ENCODE measurements around the gene LRIG1.

GRCh38 chr3:66443118-66443803 is 57.6 kb downstream of the LRIG1 start:
- TF ChIP-seq CTCF (IDR thresholded peaks at IDR 0.05) = no peak
- TF ChIP-seq POLR2A (IDR thresholded peaks at IDR 0.05; ENCODE audit: low read depth) = no peak
- no peak for TF ChIP-seq EP300 (IDR thresholded peaks at IDR 0.05)
- no peak for TF ChIP-seq POLR2AphosphoS5 (IDR thresholded peaks at IDR 0.05)
